ENCODE measurements around the gene KRT76.

DNA sequence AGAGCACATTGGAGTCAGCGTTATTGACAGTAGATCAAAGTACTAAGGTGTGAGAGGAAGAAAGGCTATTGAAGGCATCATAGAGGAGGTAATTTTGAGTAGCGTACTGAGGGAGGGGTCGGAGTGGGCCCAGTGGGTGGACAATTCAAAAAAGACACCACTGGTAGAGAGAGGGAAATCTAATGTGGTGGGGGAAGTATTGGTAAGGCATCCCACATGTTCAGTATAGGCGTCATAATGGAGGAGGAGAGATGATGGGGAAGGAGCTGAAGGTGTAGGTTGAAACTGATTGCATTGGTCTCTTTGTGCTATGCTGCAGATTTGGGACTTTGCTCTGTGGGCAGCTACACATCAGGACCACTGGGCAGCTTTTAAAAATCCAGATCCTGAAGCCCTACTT is 50.1 kb downstream of the KRT76 start:
- no peak for TF ChIP-seq EP300 (IDR thresholded peaks at IDR 0.05)
- TF ChIP-seq, protein P1, sequence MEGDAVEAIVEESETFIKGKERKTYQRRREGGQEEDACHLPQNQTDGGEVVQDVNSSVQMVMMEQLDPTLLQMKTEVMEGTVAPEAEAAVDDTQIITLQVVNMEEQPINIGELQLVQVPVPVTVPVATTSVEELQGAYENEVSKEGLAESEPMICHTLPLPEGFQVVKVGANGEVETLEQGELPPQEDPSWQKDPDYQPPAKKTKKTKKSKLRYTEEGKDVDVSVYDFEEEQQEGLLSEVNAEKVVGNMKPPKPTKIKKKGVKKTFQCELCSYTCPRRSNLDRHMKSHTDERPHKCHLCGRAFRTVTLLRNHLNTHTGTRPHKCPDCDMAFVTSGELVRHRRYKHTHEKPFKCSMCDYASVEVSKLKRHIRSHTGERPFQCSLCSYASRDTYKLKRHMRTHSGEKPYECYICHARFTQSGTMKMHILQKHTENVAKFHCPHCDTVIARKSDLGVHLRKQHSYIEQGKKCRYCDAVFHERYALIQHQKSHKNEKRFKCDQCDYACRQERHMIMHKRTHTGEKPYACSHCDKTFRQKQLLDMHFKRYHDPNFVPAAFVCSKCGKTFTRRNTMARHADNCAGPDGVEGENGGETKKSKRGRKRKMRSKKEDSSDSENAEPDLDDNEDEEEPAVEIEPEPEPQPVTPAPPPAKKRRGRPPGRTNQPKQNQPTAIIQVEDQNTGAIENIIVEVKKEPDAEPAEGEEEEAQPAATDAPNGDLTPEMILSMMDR (IDR thresholded peaks at IDR 0.05): no peak

Data from tibial nerve (tissue), 4 donors.